T-helper 1 cell treated with Interleukin-12 subunit alpha and Interleukin-12 subunit beta and Interleukin-4 antibody, amounts not matched to agents 30 μg/mL and 1 μg/mL, for 36 hours (primary cell): Measurements from ENCODE around the gene ANKFN1.

ENCODE experiments used
- H3K27ac Mint-ChIP-seq: one replicate; pipeline ENCODE4 v1.8.0; 2021; ENCODE audit warnings: mild to moderate bottlenecking, mixed read lengths
- H3K27me3 Mint-ChIP-seq: one replicate; pipeline ENCODE4 v1.8.0; 2021; ENCODE audit warnings: low read depth, mixed read lengths
- H3K36me3 Mint-ChIP-seq: one replicate; pipeline ENCODE4 v1.8.0; 2021; ENCODE audit warnings: low read depth, mixed read lengths
- H3K4me1 Mint-ChIP-seq: one replicate; pipeline ENCODE4 v1.8.0; 2021; ENCODE audit warnings: low read depth, mixed read lengths
- H3K4me3 Mint-ChIP-seq: one replicate; pipeline ENCODE4 v1.8.0; 2021; ENCODE audit warnings: mild to moderate bottlenecking, moderate library complexity, mixed read lengths
- H3K9me3 Mint-ChIP-seq: one replicate; pipeline ENCODE4 v1.8.0; 2021; ENCODE audit warnings: mixed read lengths

ANKFN1 gene

GRCh38 chr17:56130026-56130425, 23.2 kb upstream of the ANKFN1 start:
- no peaks in the 10 kb centered on the region for H3K9me3 Mint-ChIP-seq
- no peak overlapping the region for H3K27ac Mint-ChIP-seq
- no peaks in the 10 kb centered on the region for H3K36me3 Mint-ChIP-seq
- peaks cover 3% of the 10 kb centered on the region for H3K27me3 Mint-ChIP-seq
- H3K4me3 Mint-ChIP-seq, result no peak overlapping the region
- H3K4me1 Mint-ChIP-seq, result no peaks in the 10 kb centered on the region

DNA sequence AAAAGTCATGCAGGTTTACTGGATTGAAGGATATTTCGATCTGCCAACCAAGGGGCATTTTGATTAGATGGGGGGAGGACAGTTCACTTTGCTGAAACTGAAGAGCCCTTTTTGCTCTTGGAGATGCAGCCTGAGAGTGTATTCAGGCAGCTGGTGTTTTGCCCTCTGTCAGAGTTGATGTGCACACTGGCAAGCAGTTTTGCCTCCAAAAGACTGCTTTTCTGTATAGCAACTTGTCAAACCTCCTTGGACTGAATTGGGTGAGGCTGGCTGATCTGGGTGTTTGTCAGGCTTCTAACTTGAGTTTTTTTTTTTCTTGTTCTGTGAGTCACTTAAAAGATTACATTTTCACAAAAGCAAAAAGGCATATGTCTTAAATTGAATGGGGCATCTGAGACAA, 22.6 kb upstream of the ANKFN1 start:
- Mint-ChIP-seq H3K9me3 (no peaks in the 10 kb centered on the region), H3K36me3 (no peaks in the 10 kb centered on the region), H3K27me3 (peaks cover 5% of the 10 kb centered on the region), H3K27ac (no peak overlapping the region), H3K4me1 (no peaks in the 10 kb centered on the region), H3K4me3 (no peak overlapping the region)

DNA sequence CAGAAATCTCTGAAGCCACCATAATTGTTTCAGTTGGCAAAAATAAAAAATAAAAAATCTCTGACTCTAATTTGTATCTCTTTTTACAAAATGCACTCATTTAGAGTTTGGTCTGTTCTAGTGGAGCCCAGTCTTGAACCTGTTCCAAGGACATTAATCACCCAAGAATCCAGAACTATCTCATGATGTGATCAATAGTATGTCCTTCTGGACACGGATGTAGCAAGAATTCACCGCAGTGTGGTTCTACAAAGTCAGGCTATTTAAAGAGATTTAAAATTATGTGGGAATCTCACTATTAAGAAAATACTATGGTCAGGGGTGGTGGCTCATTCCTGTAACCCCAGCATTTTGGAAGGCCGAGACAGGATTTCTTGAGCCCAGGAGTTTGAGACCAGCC, 21.8 kb upstream of the ANKFN1 start:
- H3K27ac Mint-ChIP-seq, result no peak overlapping the region
- no peaks in the 10 kb centered on the region for H3K36me3 Mint-ChIP-seq
- peaks cover 11% of the 10 kb centered on the region for H3K27me3 Mint-ChIP-seq
- no peaks in the 10 kb centered on the region for H3K4me1 Mint-ChIP-seq
- no peaks in the 10 kb centered on the region for H3K9me3 Mint-ChIP-seq
- H3K4me3 Mint-ChIP-seq, result no peak overlapping the region

DNA sequence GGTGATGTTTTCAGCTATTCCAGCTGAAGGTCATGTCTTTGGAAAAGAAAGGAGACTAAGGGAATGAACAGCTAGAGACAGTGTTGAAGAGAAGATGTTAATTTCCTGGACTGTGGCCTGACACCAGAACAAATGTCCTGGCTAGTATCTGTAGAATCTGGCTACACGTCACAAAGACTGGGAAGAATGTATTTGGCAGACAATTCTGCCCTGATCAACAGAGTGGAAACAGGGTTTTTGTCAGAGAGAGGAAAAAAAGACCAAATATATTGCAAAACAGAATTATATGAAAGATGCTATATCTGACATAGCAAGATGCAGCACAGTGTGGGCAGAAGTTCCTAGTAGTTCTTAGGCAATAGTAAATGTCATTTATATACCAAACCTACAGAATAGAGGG, 17.0 kb upstream of the ANKFN1 start:
- no peaks in the 10 kb centered on the region for H3K36me3 Mint-ChIP-seq
- H3K4me1 Mint-ChIP-seq, result no peaks in the 10 kb centered on the region
- no peaks in the 10 kb centered on the region for H3K9me3 Mint-ChIP-seq
- peak overlapping the region; percentile 37 for H3K27ac Mint-ChIP-seq
- H3K4me3 Mint-ChIP-seq, result no peak overlapping the region
- H3K27me3 Mint-ChIP-seq, result peaks cover 8% of the 10 kb centered on the region

DNA sequence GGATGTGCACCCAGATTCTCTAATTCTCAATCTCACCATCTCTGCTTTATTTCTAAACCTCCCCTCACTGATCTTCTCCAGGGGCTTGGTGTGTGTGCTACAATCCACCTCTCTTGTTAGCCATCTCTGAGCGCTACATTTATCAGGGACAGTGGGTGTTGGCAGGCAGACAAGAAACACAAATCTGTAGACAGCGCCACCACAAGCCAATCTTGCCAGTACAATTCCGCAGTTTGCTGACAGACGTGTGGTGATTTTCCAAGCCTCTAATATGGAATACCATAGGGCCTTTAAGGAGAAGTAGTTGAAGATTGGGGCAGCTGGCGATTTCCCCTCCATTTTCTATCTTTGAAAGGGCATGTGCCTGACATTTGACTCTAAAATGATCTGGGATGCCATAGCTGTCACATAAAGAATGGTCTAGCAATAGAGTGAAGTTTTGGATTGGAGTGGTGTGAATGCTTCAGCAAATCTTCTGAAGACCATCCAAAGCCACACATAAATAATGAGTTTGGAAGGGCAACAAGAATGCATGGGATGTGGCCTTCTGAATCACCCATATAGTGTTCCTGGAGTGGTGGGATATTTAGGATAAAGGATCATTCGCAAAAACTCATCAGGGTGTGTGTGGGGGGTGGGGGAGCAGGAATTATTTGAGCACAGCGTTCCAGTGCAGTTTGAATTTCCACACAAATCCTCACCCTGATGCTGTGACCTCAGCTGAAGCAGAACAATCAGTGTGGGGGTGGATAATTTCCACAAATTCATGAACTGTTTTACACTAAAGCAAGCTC, 12.0 kb upstream of the ANKFN1 start:
- Mint-ChIP-seq H3K36me3 (no peaks in the 10 kb centered on the region), H3K27me3 (peaks cover under 1% of the 10 kb centered on the region), H3K4me1 (no peaks in the 10 kb centered on the region), H3K4me3 (no peak overlapping the region), H3K9me3 (no peaks in the 10 kb centered on the region), H3K27ac (no peak overlapping the region)

DNA sequence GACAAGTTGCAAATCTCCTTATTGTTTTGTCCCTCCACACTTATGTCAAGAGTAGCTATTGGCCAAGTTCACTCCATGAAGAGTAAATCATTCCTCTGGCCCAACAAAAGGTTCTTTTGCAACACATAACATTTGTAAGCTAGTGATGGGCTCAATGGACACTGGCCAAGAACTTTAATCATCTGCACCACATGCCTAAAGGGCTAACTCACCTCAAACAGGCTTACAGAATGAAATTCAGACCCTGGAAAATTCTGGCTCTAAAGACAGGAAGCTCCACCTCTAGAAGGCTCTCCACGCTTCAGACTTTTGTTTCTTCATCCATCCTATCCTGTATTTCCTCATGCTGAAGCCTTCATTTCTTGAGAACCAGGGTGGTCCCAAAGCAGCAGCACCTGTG, 10.9 kb upstream of the ANKFN1 start:
- no peak overlapping the region for H3K27ac Mint-ChIP-seq
- H3K4me1 Mint-ChIP-seq, result no peaks in the 10 kb centered on the region
- H3K27me3 Mint-ChIP-seq, result no peaks in the 10 kb centered on the region
- H3K36me3 Mint-ChIP-seq, result no peaks in the 10 kb centered on the region
- no peak overlapping the region for H3K4me3 Mint-ChIP-seq
- H3K9me3 Mint-ChIP-seq, result no peaks in the 10 kb centered on the region

- H3K9me3 Mint-ChIP-seq, result no peaks in the 10 kb centered on the region
These were observed 10.5 kb upstream of the ANKFN1 start for GRCh38 chr17:56142781-56143180.

GRCh38 chr17:56144223-56144622, 9.1 kb upstream of the ANKFN1 start:
- Mint-ChIP-seq H3K4me1 (no peaks in the 10 kb centered on the region), H3K9me3 (no peaks in the 10 kb centered on the region), H3K36me3 (no peaks in the 10 kb centered on the region), H3K27me3 (peaks cover 5% of the 10 kb centered on the region), H3K27ac (no peak overlapping the region), H3K4me3 (no peak overlapping the region)

More at GRCh38 chr17:56142781-56143180, 10.5 kb upstream of the ANKFN1 start:
- Mint-ChIP-seq H3K36me3 (no peaks in the 10 kb centered on the region), H3K4me1 (no peaks in the 10 kb centered on the region), H3K27ac (no peak overlapping the region), H3K27me3 (no peaks in the 10 kb centered on the region), H3K4me3 (no peak overlapping the region)

DNA sequence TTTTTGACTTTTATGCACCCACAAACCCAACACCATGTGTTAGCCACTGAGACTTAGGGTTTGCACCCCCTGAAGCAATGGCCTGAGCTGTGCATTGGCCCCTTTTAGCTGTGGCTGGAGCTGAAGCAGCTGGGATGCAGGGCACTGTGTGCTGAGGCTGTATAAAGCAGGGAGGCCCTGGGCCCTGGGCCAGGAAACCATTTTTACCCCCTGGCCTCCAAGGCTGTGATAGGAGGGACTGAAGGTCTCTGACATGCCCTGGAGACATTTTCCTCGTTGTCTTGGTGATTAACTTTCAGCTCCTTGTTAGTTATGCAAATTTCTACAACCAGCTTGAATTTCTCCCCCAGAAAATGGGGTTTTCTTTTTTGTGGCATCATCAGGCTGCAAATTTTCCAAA, 6.7 kb upstream of the ANKFN1 start:
- Mint-ChIP-seq H3K27ac (no peak overlapping the region), H3K4me3 (no peak overlapping the region), H3K4me1 (no peaks in the 10 kb centered on the region), H3K27me3 (peaks cover 5% of the 10 kb centered on the region), H3K9me3 (no peaks in the 10 kb centered on the region), H3K36me3 (no peaks in the 10 kb centered on the region)

DNA sequence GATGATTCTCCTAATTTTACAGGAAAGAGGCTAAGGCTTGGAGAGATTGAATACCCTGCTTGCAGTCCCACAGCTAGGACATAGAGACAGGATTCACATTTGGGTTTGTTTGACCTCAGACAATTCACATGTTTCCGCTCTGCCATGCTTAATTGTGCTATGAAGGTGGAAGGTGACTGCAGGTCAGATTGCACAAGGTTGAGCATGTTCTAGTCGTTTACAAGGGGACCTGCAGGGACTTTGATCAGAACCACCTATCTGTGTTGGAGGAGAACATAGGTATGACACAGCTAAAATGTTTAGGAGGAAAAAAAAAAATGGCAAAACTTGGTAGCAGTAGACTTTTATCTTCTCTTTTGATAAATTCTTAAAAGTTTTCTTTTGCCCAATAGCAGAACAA, 4.9 kb upstream of the ANKFN1 start:
- H3K4me1 Mint-ChIP-seq, result no peaks in the 10 kb centered on the region
- H3K27ac Mint-ChIP-seq, result no peak overlapping the region
- peaks cover 5% of the 10 kb centered on the region for H3K27me3 Mint-ChIP-seq
- H3K4me3 Mint-ChIP-seq, result no peak overlapping the region
- no peaks in the 10 kb centered on the region for H3K9me3 Mint-ChIP-seq
- H3K36me3 Mint-ChIP-seq, result no peaks in the 10 kb centered on the region

DNA sequence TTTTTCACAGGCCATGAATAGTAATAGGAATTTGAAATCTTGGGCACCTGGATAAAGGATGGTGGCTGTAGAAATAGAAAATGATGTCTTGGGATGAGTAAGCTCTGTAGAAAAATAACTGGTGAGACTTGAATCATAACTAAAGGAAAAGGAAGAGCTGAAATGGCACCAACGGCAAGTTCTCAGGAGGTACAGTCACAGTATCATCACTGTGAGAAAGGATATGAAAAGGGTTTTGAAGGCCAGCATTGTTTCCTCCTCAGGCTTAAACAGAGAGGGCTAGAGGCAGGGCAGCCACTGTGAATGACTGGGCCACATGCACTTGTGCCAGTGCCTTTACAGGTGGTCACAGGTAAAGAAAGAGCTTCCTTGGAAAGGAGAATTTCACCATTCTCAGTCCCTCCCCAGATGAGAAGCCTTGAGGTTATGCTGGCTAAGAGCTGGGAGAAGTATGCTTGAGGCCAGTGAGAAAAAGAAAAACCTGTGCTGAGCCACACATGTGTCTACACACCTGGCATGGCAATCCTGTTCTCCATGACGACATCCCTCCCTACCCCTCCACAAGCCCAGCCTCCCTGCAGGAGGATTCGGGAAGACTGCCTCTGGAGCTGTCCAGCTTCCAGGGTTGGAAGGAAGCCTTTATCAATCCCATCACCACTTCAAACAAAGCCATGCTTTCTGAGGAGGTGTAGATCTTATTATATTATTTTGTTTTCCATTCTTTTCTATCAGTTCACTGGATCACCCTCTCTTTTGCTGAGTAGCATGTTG, 3.8 kb upstream of the ANKFN1 start:
- H3K36me3 Mint-ChIP-seq, result no peaks in the 10 kb centered on the region
- H3K27me3 Mint-ChIP-seq, result peaks cover 5% of the 10 kb centered on the region
- H3K9me3 Mint-ChIP-seq, result no peaks in the 10 kb centered on the region
- no peaks in the 10 kb centered on the region for H3K4me1 Mint-ChIP-seq
- H3K27ac Mint-ChIP-seq, result no peak overlapping the region
- H3K4me3 Mint-ChIP-seq, result no peak overlapping the region

DNA sequence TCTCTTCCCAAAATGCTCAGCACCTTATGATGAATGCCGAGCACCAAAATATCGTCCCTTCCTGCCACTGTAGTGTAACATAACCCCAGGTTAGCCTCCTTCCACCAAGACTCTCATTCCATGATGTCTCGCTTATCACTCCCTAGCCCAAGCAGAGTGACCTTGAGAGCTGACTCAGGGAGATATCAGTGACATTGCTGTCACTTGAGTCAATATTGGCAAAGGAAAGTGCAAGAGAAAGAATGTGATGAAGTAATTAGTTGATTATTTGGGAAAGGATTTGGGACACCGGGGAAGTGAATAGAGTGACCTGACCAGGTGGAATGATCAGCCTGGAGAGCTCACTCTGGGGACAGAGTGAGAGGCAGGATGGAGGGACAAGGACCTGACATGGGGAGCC, 2.6 kb upstream of the ANKFN1 start:
- H3K4me3 Mint-ChIP-seq, result no peak overlapping the region
- no peaks in the 10 kb centered on the region for H3K9me3 Mint-ChIP-seq
- no peaks in the 10 kb centered on the region for H3K4me1 Mint-ChIP-seq
- no peak overlapping the region for H3K27ac Mint-ChIP-seq
- peaks cover 5% of the 10 kb centered on the region for H3K27me3 Mint-ChIP-seq
- no peaks in the 10 kb centered on the region for H3K36me3 Mint-ChIP-seq

GRCh38 chr17:56157845-56158244, 4.6 kb downstream of the ANKFN1 start:
- Mint-ChIP-seq H3K4me3 (no peak overlapping the region), H3K4me1 (no peaks in the 10 kb centered on the region), H3K36me3 (no peaks in the 10 kb centered on the region), H3K27me3 (peaks cover 16% of the 10 kb centered on the region), H3K9me3 (no peaks in the 10 kb centered on the region), H3K27ac (no peak overlapping the region)

GRCh38 chr17:56158344-56158743, 5.1 kb downstream of the ANKFN1 start:
- peaks cover 16% of the 10 kb centered on the region for H3K27me3 Mint-ChIP-seq
- H3K9me3 Mint-ChIP-seq, result no peaks in the 10 kb centered on the region
- no peak overlapping the region for H3K27ac Mint-ChIP-seq
- no peaks in the 10 kb centered on the region for H3K36me3 Mint-ChIP-seq
- no peak overlapping the region for H3K4me3 Mint-ChIP-seq
- no peaks in the 10 kb centered on the region for H3K4me1 Mint-ChIP-seq
